H9 (cell line): ENCODE measurements around the gene IL16. TPM values are rescaled to one million over a fixed set of nuclear protein-coding genes. Genes with fewer than 3 reads are reported as not detected.

Experiments used
- DNase-seq: peaks from one replicate; pipeline ENCODE4 v3.0.0-alpha.2; 2017
- H2AFZ ChIP-seq: one replicate; pipeline ENCODE4 v1.6.1; 2013; ENCODE audit warnings: mild to moderate bottlenecking, low read length, control low read depth, moderate library complexity
- H2AK5ac ChIP-seq: 2 replicates; pipeline ENCODE4 v1.6.1; 2013; ENCODE audit warnings: low read length, control low read depth, mixed read lengths; ENCODE audit not compliant: insufficient read length
- H2BK120ac ChIP-seq: one replicate; pipeline ENCODE4 v1.6.1; 2013; ENCODE audit warnings: low read depth, mild to moderate bottlenecking, low read length, control low read depth, inconsistent platforms; ENCODE audit not compliant: poor library complexity, severe bottlenecking
- H2BK12ac ChIP-seq: 2 replicates; pipeline ENCODE4 v1.6.1; 2013; ENCODE audit warnings: low read length, control low read depth, mixed read lengths, low read depth; ENCODE audit not compliant: insufficient read length
- H2BK15ac ChIP-seq: 2 replicates; pipeline ENCODE4 v1.6.1; 2013; ENCODE audit warnings: low read depth, low read length, control low read depth
- H2BK20ac ChIP-seq: one replicate; pipeline ENCODE4 v1.6.1; 2013; ENCODE audit warnings: low read depth, mild to moderate bottlenecking, low read length, control low read depth, inconsistent platforms; ENCODE audit not compliant: poor library complexity, severe bottlenecking
- H2BK5ac ChIP-seq: 2 replicates; pipeline ENCODE4 v1.6.1; 2013; ENCODE audit warnings: low read length, control low read depth, mixed read lengths; ENCODE audit not compliant: insufficient read length
- H3K14ac ChIP-seq: 2 replicates; pipeline ENCODE4 v1.6.1; 2013; ENCODE audit warnings: low read length, control low read depth; ENCODE audit not compliant: insufficient read depth
- H3K18ac ChIP-seq: 2 replicates; pipeline ENCODE4 v1.6.1; 2013; ENCODE audit warnings: low read depth, mild to moderate bottlenecking, mixed read lengths, low read length, control low read depth; ENCODE audit not compliant: insufficient read length
- H3K23ac ChIP-seq: 2 replicates; pipeline ENCODE4 v1.6.1; 2013; ENCODE audit warnings: low read length, control low read depth, mixed read lengths, low read depth; ENCODE audit not compliant: insufficient read length
- H3K23me2 ChIP-seq: 2 replicates; pipeline ENCODE4 v1.6.1; 2013; ENCODE audit warnings: low read depth, mild to moderate bottlenecking, mixed read lengths, low read length, control low read depth; ENCODE audit not compliant: insufficient read length, poor library complexity, severe bottlenecking
- H3K27ac ChIP-seq: 2 replicates; pipeline ENCODE4 v1.5.1; 2013; ENCODE audit warnings: low read length, control low read depth, mixed read lengths, low read depth; ENCODE audit not compliant: insufficient read length
- H3K27me3 ChIP-seq: 2 replicates; pipeline ENCODE4 v1.6.1; 2013; ENCODE audit warnings: low read length, control low read depth, inconsistent platforms; ENCODE audit not compliant: insufficient read depth
- H3K4ac ChIP-seq: 2 replicates; pipeline ENCODE4 v1.6.1; 2013; ENCODE audit warnings: low read depth, mild to moderate bottlenecking, control low read depth, inconsistent platforms, low read length, moderate library complexity
- H3K4me1 ChIP-seq: 2 replicates; pipeline ENCODE4 v1.6.1; 2013; ENCODE audit warnings: low read length, control low read depth, inconsistent platforms; ENCODE audit not compliant: insufficient read depth
- H3K4me2 ChIP-seq: 2 replicates; pipeline ENCODE4 v1.6.1; 2013; ENCODE audit warnings: low read length, control low read depth, mixed read lengths; ENCODE audit not compliant: insufficient read length, insufficient read depth
- H3K56ac ChIP-seq: 2 replicates; pipeline ENCODE4 v1.6.1; 2013; ENCODE audit warnings: low read depth, mild to moderate bottlenecking, mixed read lengths, low read length, control low read depth; ENCODE audit not compliant: insufficient read length
- H3K79me1 ChIP-seq: 2 replicates; pipeline ENCODE4 v1.6.1; 2013; ENCODE audit warnings: low read depth, mild to moderate bottlenecking, moderate library complexity, low read length, control low read depth, inconsistent platforms; ENCODE audit not compliant: insufficient read depth, poor library complexity, severe bottlenecking
- H3K79me2 ChIP-seq: 2 replicates; pipeline ENCODE4 v1.6.1; 2013; ENCODE audit warnings: low read length, control low read depth, inconsistent platforms; ENCODE audit not compliant: insufficient read depth
- H3K9ac ChIP-seq: 2 replicates; pipeline ENCODE4 v1.6.1; 2013; ENCODE audit warnings: low read length, control low read depth, mixed read lengths; ENCODE audit not compliant: insufficient read length; ENCODE audit errors: extremely low read depth
- H3K9me3 ChIP-seq: one replicate; pipeline ENCODE4 v1.6.1; 2013; ENCODE audit warnings: low read depth, low read length, inconsistent platforms; ENCODE audit not compliant: control insufficient read depth
- H3T11ph ChIP-seq: one replicate; pipeline ENCODE4 v1.6.1; 2013; ENCODE audit warnings: mild to moderate bottlenecking, low read length, control low read depth, inconsistent platforms
- H4K20me1 ChIP-seq: one replicate; pipeline ENCODE4 v1.6.1; 2013; ENCODE audit not compliant: control insufficient read depth, insufficient read length, insufficient read depth
- H4K5ac ChIP-seq: 2 replicates; pipeline ENCODE4 v1.6.1; 2013; ENCODE audit warnings: low read depth, mild to moderate bottlenecking, mixed read lengths, low read length, control low read depth; ENCODE audit not compliant: insufficient read length
- H4K8ac ChIP-seq: replicated peaks from 2 replicates; pipeline ENCODE4 v1.6.1; 2013; ENCODE audit warnings: low read length, control low read depth, mixed read lengths, low read depth; ENCODE audit not compliant: insufficient read length
- H4K91ac ChIP-seq: 2 replicates; pipeline ENCODE4 v1.6.1; 2013; ENCODE audit warnings: low read depth, mild to moderate bottlenecking, moderate library complexity, mixed read lengths, low read length, control low read depth; ENCODE audit not compliant: insufficient read length
- H3K27ac Mint-ChIP-seq, 3 experiments: 2 replicates in 2 of 3; 3 replicates in 1 of 3; pipeline ENCODE4 v1.8.0; 2020 to 2021; ENCODE audit warnings: mixed read lengths in 3 of 3, mild to moderate bottlenecking in 1 of 3, moderate library complexity in 1 of 3
- H3K27me3 Mint-ChIP-seq: 2 replicates; pipeline ENCODE4 v1.8.0; 2021; ENCODE audit warnings: low read depth, mild to moderate bottlenecking, moderate library complexity, mixed read lengths
- H3K36me3 Mint-ChIP-seq, 3 experiments: 2 replicates in 2 of 3; 3 replicates in 1 of 3; pipeline ENCODE4 v1.8.0; 2020 to 2021; ENCODE audit warnings: low read depth in 3 of 3, mixed read lengths in 3 of 3; ENCODE audit not compliant: insufficient read depth in 1 of 3
- H3K4me1 Mint-ChIP-seq, 2 experiments: 2 replicates each; pipeline ENCODE4 v1.8.0; 2020; ENCODE audit warnings: mixed read lengths in 2 of 2
- H3K4me3 Mint-ChIP-seq, 2 experiments: 2 replicates in 1 of 2; 3 replicates in 1 of 2; pipeline ENCODE4 v1.8.0; 2020 to 2021; ENCODE audit warnings: mild to moderate bottlenecking in 2 of 2, mixed read lengths in 2 of 2, moderate library complexity in 1 of 2
- H3K9me3 Mint-ChIP-seq, 2 experiments: 2 replicates in 1 of 2; 3 replicates in 1 of 2; pipeline ENCODE4 v1.8.0; 2020; ENCODE audit warnings: mild to moderate bottlenecking in 2 of 2, mixed read lengths in 2 of 2, moderate library complexity in 1 of 2
- CTCF ChIP-seq: fragments of 200-600 bp; sonication (generic); conservative IDR thresholded peaks from 3 replicates; pipeline ENCODE4 v1.8.0; 2021; ENCODE audit warnings: antibody characterized with exemption, mild to moderate bottlenecking
- WGBS: extraction: QIAGEN DNeasy Blood & Tissue Kit; methylation state at CpG from one replicate; pipeline ENCODE4 v1.1.7; 2013; ENCODE audit warnings: missing lambda C conversion rate, low lambda C conversion rate, mixed read lengths; ENCODE audit not compliant: insufficient read length; ENCODE audit errors: extremely low coverage; 5-methylcytosine and 5-hydroxymethylcytosine counted together
- total RNA-seq: library from RNA; stranded (reverse); gene quantifications from 2 replicates; pipeline ENCODE4 v1.2.1, GENCODE V29; 2021

Gene IL16
- total RNA-seq, 1 experiment from 2014 or later = 0.28 TPM

GRCh38 chr15:81265256-81265943 lies 68.7 kb downstream of the IL16 start:
- H2BK20ac ChIP-seq = no peak overlapping the region
- no peak overlapping the region for H3K56ac ChIP-seq
- H3K14ac ChIP-seq = no peak overlapping the region
- Mint-ChIP-seq H3K4me1 (peaks cover 7 to 9% of the 10 kb centered on the region in 2 experiments), H3K36me3 (no peaks in the 10 kb centered on the region), H3K27ac (no peak overlapping the region), H3K4me3 (no peak overlapping the region; a peak in 1 of 5 replicates), H3K27me3 (peaks cover 2% of the 10 kb centered on the region), H3K9me3 (no peaks in the 10 kb centered on the region)
- H2AFZ ChIP-seq = no peak overlapping the region
- no peak overlapping the region for H2AK5ac ChIP-seq
- H3K9me3 ChIP-seq = no peaks in the 10 kb centered on the region
- H2BK120ac ChIP-seq = no peak overlapping the region
- WGBS = no CpG with 5 or more reads among the region's 12 CpGs
- H3K79me1 ChIP-seq = no peaks in the 10 kb centered on the region
- no peaks in the 10 kb centered on the region for H3K27me3 ChIP-seq
- H3K18ac ChIP-seq = no peak overlapping the region
- no peak for DNase-seq
- H2BK15ac ChIP-seq = no peak overlapping the region
- no peaks in the 10 kb centered on the region for H4K20me1 ChIP-seq
- no peaks in the 10 kb centered on the region for H3K79me2 ChIP-seq
- H3K23me2 ChIP-seq = no peaks in the 10 kb centered on the region
- H4K5ac ChIP-seq = no peak overlapping the region
- no peak overlapping the region for H3K27ac ChIP-seq
- H3K4me2 ChIP-seq = no peak overlapping the region
- no peak overlapping the region for H2BK5ac ChIP-seq
- H3K4me1 ChIP-seq = no peaks in the 10 kb centered on the region; the same call in 1 of the 2 replicates
- H3K4ac ChIP-seq = no peak overlapping the region
- H3K23ac ChIP-seq = no peak overlapping the region
- H4K8ac ChIP-seq = no peak overlapping the region
- H2BK12ac ChIP-seq = no peak overlapping the region
- no peak for TF ChIP-seq CTCF
- no peak overlapping the region for H3T11ph ChIP-seq
- no peak overlapping the region for H4K91ac ChIP-seq
- H3K9ac ChIP-seq = no peak overlapping the region
